RWPE1 (cell line): Measurements from ENCODE around the gene SLX9.

Experiments
- CTCF ChIA-PET: fragments of 350-600 bp; sonication (Branson Sonifier 250); formaldehyde crosslinking; extraction: SDS; loops from one replicate; lab custom pipeline; 2021; lab: Yijun Ruan, JAX
- POLR2A ChIA-PET: fragments of 400-600 bp; formaldehyde crosslinking; extraction: SDS; loops from one replicate; lab custom pipeline; 2020; ENCODE audit warnings: antibody characterized with exemption; ENCODE audit not compliant: low non-redundant PET; lab: Yijun Ruan, JAX
- DNase-seq: peaks from one replicate; pipeline ENCODE4 v3.0.0; 2012; ENCODE audit warnings: low spot score
- H3K27ac ChIP-seq: fragments of 450-650 bp; 2 replicates; pipeline ENCODE4 v1.5.1; 2017
- TF ChIP-seq, protein P1 (sequence below): fragments of 450-650 bp; conservative IDR thresholded peaks from 2 replicates; pipeline ENCODE4 v1.5.1; 2017; ENCODE audit warnings: low read depth, mild to moderate bottlenecking

SLX9 gene

DNA sequence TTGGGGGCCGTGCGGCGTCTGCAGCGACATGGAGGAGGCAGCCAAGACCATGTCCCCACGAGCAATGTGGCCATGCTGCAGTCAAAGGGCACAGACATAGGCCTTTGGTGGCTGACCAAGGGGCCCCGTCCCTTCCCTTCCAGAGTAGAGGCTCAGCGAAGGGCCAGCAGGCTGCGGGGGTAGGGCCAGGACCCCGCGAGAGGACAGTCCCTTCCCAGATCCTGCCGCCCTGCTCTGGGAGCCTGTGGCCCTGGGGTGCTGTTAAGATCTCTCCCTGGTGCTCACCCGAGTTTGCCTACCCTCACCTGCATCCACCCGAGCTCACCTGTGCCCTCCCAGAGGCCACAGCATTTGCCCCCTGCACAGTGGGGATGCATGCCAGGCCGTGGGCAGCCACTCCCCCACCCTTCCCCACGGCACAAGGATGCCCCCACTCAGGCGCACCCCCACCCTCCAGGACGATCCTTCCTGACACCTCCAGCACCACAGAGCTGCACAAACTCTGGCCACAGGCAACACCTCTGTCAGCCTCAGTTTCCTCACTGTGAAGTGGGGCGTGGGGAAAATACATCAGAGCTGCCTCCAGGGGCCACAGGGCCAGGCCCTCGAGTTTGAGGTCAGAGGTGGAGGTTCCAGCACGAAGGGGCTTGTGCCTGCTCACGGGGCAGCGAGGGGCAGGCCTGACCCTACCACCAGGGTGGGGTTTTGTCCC, 34.7 kb upstream of the SLX9 start:
- CTCF ChIA-PET: no interaction called here
- POLR2A ChIA-PET: no interaction called here
- TF ChIP-seq, protein P1, sequence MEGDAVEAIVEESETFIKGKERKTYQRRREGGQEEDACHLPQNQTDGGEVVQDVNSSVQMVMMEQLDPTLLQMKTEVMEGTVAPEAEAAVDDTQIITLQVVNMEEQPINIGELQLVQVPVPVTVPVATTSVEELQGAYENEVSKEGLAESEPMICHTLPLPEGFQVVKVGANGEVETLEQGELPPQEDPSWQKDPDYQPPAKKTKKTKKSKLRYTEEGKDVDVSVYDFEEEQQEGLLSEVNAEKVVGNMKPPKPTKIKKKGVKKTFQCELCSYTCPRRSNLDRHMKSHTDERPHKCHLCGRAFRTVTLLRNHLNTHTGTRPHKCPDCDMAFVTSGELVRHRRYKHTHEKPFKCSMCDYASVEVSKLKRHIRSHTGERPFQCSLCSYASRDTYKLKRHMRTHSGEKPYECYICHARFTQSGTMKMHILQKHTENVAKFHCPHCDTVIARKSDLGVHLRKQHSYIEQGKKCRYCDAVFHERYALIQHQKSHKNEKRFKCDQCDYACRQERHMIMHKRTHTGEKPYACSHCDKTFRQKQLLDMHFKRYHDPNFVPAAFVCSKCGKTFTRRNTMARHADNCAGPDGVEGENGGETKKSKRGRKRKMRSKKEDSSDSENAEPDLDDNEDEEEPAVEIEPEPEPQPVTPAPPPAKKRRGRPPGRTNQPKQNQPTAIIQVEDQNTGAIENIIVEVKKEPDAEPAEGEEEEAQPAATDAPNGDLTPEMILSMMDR: no peak
- no peak for DNase-seq
- no peak overlapping the region for H3K27ac ChIP-seq

DNA sequence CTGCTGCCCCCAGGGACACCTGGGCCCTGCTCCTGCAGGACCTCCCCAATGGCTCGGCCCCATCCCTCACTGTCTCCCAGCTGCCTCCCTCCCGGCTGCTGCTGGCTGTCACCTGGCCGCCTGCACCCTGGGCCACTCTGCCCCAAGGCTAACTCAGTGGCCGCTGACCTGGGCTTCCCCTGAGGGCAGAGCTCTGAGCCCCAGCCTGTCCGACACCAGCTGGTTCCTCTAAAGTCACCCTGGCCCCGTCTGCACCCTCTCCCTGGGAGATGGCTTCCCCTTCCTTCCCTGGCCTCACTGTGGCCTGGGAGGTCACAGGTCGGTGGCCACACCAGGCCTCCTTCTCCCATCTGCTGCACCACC, 34.1 kb upstream of the SLX9 start:
- POLR2A ChIA-PET: no interaction called here
- TF ChIP-seq, protein P1: no peak
- H3K27ac ChIP-seq: no peak overlapping the region
- no peak for DNase-seq
- CTCF ChIA-PET: no interaction called here

DNA sequence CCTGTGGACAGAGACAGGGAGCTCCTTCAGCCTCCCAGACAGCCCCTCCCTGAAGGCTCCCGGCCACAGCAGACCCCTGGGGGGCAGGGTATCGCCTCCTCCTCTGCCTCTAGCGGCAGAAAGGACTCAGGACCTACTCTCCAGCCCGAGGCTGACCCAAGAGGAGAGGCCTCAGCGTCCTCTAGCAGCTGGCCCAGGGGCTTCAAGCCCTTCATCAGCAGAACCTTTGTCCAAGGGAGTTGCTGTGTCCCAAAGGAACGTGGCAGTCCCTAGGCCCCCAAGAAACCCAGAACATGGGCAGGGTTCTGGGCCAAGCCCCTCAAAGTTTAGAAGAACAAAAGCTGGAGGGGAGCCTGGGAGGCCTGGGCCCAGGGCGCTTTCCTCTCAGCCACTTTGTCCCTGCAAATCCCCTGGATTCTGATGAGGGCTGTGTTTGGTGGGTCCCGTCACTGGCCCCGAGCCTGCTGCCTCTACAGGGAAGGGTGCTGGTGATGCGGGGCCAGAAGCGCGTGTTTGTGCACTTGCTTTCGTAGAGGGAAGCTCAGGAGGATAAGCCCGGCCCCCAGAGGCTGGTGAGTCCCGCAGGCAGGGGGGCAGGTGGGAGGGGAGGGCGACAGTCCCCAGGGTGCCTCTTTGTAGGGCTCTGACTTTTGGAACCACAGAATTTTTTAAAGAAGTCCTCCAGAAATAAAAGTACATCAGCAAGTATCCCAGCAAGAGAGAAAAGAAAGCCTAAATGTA, 32.4 kb upstream of the SLX9 start:
- no peak for DNase-seq
- POLR2A ChIA-PET: no interaction called here
- TF ChIP-seq, protein P1: no peak
- CTCF ChIA-PET: no interaction called here
- H3K27ac ChIP-seq: no peak overlapping the region

DNA sequence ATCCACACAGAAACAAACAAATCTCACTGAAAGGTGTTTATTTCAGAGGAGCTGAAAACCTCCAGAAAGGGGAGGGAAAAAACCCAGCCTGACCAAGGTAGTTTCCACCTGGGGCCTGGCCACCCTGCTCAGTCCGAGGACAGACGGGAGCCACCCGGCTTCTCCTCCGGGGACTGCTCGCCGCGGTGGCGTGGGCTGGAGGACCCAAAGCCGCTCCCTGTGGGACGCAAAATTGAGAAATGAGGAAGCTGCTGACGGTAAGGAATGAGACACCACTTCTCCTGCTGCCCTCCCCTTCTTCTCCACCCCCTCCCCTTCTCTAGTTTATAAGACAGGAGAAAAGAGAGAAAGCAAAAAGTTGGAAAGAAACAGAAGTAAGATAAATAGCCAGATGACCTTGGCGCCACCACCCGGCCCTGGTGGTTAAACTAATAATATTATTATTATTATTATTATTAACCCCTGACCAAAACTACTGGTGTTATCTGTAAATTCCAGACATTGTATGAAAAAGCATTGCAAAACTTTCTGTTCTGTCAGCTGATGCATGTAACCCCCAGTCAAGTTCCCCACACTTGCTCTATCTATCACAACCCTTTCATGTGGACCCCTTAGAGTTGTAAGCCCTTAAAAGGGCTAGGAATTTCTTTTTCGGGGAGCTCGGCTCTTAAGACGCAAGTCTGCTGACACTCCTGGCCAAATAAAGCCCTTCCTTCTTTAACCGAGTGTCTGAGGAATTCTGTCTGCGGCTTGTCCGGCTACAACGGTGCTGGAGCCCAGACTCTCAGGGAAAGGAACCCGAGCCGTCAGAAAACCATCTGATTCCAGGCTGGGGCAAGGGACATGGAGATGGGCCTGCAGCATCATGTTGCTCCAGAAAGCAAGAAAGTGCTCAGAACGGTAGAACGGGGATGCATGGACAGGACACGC, 31.6 kb upstream of the SLX9 start:
- ChIA-PET POLR2A (no interaction called here), CTCF (no interaction called here)
- DNase-seq: no peak
- no peak overlapping the region for H3K27ac ChIP-seq
- TF ChIP-seq, protein P1: no peak

DNA sequence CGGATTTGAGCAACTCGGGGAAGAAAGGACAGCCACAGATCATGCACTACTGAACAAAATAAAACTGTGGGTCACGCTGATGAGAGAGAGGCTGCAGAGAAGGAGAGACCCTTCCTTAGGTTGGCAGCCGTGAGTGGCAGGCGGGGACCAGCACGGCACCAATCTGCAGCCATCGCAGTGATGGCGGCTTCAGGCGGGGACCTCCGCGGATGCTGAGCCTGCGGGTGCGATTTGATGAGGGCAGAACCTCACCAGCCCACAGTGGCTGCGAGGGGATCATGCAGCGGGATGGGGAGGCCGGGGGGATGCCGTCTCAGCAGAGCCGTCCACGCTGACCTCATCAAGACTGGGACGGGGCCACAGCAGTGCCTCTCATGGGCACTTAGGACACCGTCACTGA, 30.9 kb upstream of the SLX9 start:
- TF ChIP-seq, protein P1: no peak
- no peak for DNase-seq
- ChIA-PET POLR2A (no interaction called here), CTCF (no interaction called here)
- H3K27ac ChIP-seq: no peak overlapping the region

DNA sequence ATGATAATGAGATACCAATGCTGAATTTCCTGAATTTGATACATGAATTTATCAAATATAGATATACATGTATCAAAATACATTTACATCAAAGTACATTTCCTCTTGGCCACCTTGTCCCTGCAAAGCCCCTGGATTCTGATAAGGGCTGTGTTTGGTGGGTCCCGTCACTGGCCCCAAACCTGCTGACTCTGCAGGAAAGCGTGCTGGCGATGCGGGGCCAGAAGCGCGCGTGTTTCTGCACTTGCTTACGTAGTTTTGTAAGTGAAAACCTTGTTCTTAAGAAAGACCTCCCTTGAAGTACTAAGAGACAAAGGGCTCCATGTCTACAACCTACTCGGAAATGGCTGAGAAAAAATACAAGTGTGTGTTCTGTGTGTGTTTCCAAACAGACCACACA, 30.1 kb upstream of the SLX9 start:
- POLR2A ChIA-PET: no interaction called here
- H3K27ac ChIP-seq: no peak overlapping the region
- TF ChIP-seq, protein P1: no peak
- CTCF ChIA-PET: interaction anchor here (0.7 kb wide), 1 partner anchor 15 kb away, joined by 5 read pairs; no protein-coding TSS in a partner anchor
- no peak for DNase-seq
